NCI-H187 treated with DMSO at 0.1 percent for 48 hours (cell line): ENCODE results near the gene GALNT4.

Source experiments
- DNase-seq: peaks from one replicate; lab custom pipeline; 2025; lab: John Stamatoyannopoulos, UW

GALNT4 gene

GRCh38 chr12:89529738-89530137 lies 5.1 kb upstream of the GALNT4 start:
- peak; percentile 18 for DNase-seq

DNA sequence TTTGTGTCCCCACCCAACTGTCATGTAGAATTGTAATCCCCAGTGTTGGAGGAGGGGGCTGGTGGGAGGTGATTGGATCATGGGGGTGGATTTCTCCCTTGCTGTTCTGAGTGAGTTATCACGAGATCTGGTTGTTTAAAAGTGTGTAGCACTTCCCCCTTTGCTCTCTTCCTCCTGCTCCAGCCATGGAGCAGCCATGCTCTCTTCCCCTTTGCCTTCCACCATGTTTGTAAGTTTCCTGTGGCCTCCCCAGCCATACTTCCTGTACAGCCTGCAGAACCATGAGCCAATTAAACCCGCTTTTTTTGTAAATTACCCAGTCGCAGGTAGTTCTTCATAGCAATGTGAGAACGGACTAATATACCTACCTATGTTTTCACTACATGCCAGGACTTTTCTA lies 3.8 kb upstream of the GALNT4 start:
- no peak for DNase-seq

- peak; percentile 70 for DNase-seq
These were observed 1.5 kb upstream of the GALNT4 start, which contains the start of gene POC1B for GRCh38 chr12:89525824-89526770. TSS of gene POC1B (minus strand) at chr12:89526047. CDS start at chr12:89525895, 152 bp downstream.

DNA sequence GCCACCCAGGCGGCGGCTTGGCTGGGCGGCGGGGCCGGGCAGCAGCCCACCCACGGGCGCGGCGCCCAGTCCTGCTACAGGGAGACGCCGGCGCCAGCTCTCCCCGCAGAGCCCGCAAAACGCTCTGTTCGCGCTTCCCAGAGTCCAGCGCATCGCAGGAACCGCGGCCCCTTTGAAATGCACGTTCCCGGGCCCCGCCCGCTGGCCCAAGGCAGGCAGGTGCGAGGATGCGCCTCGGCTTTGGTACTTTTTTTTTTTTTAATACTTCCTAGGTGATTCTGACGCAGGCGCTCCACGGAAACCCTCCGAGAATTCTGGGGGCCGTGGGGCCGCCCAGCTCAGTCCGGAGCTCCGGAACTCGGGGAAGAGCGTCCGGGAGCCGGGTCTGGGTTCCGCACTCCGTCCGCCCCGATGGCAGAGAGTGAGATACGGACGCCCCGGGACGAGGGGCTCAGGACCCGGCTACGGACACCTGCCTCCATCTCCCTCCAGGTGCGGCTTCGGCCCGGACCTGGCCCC lies 768 bp upstream of the GALNT4 start:
- DNase-seq = no peak

DNA sequence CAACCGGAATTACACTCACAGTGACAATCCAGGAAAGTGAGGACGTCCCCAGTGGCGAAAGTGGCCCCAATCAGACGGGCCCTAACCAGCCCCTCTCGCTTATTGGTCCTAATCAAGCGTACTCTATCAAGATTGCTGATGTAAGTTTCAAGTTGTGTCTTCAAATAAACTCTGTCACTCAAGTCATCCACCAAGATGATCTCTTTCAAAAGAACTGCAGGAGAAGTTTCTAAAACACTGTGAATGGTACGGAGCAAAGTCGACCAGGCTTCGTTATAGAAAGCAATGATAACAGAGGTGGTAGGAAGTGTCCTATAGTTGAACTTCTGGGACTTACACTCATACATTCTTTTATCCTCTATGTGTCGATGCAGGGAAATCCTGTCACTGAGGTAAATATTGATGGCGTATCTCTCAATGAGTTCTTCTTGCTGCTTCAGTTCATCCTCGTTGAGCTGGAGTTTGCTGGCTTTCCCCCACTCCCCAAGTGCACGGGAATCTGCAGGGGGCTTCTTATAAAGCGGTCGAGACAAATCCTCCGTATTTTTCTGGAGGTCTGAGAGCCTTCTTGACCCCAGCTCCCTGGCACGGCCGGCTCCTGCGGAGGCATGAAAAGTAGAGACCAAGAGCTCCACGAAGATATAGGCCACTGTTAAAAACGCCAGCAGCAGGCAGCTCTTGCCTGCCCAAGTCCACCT lies 604 bp downstream of the GALNT4 start:
- no peak for DNase-seq

GRCh38 chr12:89523393-89523792 lies 1.2 kb downstream of the GALNT4 start:
- DNase-seq = no peak

DNA sequence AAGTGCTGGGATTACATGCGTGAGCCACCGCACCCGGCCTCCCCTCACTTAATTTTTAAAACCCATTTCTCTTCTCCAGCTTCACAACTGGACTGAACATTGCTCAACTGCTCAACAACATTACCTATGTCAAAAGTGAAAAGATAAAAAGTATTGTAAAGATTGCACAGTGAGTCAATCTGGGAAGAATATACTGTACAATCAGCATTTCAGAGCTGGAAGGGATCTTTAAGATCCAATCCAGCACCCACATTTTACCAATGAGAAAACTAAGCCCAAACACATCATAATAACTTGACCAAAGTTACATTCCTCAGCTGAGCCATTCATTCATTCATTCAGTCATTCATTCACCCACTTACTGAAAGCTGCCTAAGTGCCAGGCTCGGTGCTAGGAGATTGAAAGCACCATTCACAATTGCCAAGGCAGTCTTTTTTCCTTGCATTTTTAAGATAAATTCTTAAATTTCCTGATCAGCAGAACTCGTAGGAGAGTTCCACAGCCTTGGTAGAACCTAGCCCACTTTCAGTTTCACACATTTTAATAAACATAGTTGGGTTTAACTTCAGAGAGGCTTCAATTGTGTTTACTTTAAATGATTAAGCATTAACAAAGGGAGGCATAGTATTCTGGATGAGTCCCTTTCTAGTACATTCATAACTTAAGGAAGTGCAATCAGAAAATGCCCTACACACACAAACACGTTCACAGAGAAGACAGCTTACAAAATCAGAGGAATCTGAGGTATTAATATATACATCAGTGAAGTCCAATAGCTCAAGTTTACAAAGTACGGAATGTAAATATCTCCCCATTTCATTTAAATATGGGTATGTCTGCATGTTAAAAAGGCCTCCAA lies 3.0 kb downstream of the GALNT4 start:
- DNase-seq = no peak

DNA sequence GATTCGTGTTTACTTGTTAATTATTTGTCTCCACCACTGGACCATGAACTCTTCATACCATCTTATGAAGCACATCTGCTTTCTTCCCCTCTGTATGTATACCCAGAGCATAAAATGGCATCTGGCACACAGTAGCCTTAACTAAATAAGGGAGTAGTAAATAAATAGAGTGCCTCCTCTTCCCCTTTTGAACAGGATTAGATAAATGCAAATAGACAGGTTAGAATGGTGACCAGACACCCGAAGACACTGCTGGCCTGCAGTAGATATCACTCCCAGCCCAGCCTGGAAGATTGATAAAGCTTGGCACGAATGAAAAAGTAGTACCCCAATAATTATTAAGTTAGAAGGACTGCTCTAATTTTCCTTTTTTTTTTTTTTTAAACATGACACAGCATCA lies 6.9 kb downstream of the GALNT4 start:
- no peak for DNase-seq

DNA sequence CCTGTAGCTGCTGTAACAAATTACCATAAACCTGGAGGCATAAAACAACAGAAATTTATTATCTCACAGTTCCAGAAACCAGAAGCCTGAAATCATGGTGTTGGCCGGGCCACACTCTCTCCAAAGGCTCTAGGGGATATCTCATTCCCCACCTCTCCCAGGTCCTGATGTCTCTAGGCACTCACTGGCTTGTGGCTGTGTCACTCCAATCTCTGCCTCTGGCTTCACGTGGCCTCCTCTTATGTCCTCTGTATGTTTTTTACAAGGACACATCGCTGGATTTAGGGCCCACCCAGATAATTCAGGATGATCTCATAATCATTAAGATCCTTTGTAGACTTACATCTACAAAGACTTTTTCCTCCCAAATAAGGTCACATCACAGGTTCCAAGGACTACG lies 8.0 kb downstream of the GALNT4 start:
- DNase-seq = no peak

GRCh38 chr12:89514751-89515150 lies 9.8 kb downstream of the GALNT4 start:
- no peak for DNase-seq

DNA sequence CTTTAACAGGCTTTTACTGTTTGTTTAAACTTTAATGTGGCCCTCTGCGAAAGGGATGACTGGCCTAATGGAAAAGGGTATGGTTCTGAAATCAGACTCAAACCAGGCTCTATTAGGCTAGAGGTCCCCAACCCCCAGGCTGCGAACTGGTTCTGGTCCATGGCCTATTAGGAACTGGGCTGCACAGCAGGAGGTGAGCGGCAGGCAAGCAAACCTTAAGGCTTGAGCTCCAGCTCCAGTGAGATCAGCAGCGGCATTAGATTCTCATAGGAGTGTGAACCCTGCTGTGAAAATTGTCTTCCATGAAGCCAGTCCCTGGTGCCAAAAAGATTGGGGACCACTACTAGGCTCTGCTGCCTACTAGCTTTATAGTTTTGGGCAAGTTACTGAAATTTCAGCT lies 11.1 kb downstream of the GALNT4 start:
- no peak for DNase-seq

DNA sequence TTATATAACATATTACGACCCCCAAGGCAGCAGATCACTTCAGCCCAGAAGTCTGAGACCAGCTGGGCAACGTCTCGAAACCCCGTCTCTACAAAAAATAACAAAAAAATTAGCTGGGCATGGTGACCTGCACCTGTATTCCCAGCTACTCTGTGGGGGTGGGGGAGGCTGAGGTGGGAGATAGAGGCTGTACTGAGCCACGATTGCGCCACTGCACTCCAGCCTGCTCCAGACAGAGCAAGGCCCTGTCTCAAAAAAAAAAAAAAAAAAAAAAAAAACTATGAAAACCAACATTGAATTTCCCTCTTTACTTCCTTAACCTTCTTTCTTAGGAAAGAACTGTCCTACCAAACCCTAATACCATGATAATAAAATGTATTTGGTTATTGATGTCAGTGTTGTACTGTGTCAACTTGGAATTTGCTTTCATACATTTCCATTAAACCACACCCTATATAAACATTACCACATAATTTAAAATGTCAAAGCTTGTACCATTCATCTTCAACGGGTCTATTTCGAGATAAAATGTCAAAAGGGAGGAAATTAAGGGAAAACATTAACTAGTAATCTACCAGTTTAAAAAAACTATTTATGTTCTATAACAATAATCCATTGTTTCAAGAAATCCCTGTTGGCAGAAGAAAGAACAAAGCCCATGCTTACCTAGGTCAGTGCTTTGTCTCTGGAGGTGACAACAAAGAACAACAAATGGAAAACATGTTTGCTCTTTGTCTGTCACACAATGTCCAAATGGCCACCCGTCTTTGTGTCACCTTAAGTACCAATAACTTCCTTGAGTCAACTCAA lies 17.4 kb downstream of the GALNT4 start:
- DNase-seq = no peak

DNA sequence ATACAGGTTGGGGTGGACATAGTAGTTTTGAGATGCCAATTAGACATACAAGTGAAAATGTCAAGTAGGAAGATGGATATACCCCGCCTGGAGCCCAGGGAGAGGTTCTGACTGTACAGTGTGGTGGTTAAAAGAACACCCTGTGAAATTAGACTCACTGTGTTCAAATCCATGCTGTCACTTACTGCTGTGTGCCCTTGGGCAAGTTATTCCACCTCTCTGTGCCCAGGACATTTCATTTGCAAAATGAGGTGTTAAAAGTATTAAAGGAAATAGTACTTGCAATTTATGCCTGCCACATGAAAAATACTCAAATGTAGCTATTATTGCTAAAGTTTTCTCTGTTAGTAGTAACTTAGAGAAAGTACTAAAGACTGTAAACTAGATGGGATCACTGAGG lies 18.5 kb downstream of the GALNT4 start:
- no peak for DNase-seq

GRCh38 chr12:89504560-89505346 lies 19.8 kb downstream of the GALNT4 start:
- no peak for DNase-seq

DNA sequence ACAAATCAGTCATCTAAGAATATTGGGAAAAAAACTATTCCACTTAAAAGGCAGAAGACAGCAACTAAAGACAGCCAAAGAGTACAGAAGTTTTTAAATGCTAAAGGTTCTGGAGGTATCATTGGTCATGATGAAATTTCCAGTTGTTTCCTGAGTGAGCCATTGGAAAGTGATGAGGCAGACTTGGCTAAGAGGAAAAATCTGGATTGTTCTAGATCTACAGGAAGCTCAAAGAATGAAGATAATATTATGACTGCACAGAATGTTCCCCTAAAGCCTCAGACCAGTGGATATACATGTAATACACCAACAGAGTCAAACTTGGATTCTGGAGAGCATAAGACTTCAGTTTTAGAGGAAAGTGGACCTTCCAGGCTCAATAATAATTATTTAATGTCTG lies 22.8 kb downstream of the GALNT4 start:
- DNase-seq = no peak

DNA sequence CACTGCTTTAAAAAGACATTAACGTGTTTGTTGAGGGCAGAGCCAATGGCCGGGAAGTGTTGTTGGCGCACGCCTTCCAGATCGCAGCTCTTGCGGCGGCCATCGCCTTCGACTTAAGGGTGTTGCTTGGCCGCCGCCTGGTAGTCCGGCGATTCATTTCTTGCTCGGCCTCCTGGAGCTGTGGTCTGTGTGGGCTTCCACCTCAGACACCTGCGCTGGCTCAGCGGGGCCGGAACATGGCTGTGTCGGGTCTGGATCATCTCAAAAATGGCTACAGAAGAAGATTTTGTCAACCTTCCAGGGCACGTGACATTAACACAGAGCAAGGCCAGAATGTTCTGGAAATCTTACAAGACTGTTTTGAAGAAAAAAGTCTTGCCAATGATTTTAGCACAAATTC lies 24.7 kb downstream of the GALNT4 start:
- DNase-seq = no peak

- no peak for DNase-seq
These were observed 27.1 kb downstream of the GALNT4 start for GRCh38 chr12:89497467-89497866.

- no peak for DNase-seq
These were observed 27.6 kb downstream of the GALNT4 start for GRCh38 chr12:89497005-89497404.

- no peak for DNase-seq
These were observed 30.0 kb downstream of the GALNT4 start for GRCh38 chr12:89494411-89495231.
